Measurements from ENCODE around the gene PCED1B. TPM values are rescaled to one million over a fixed set of nuclear protein-coding genes. Genes with fewer than 3 reads are reported as not detected.

Gene PCED1B
- total RNA-seq, 1 experiment from 2014 or later, result 3.3 TPM

DNA sequence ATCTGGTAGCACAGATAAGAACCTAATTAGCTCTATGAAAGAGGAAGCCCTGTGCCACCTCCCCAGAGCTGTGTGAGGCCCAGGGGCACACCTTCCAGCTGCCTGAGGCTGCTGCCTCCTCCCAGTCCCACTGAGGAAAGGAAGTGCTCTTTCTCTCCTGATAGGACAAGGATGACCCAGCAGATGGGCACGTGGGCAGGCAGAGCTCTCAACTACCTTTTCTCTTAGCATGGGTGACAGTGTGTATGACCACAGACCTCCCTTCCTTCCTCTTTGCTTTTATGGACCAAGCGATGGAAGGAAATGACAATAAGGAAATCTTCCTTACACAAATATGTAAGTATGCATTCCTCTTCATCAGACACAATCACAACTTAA lies 127.9 kb downstream of the PCED1B start:
- Histone ChIP-seq H3K4me2 (ENCODE audit: insufficient read depth, insufficient read length, low read length) (no peak overlapping the region), H2BK20ac (ENCODE audit: low read depth, low read length, poor library complexity, severe bottlenecking) (no peak overlapping the region), H3K14ac (ENCODE audit: insufficient read depth, low read length) (no peak overlapping the region), H2AFZ (ENCODE audit: low read length) (no peak overlapping the region), H3K18ac (ENCODE audit: insufficient read length, low read depth, low read length) (no peak overlapping the region), H3K9ac (ENCODE audit: extremely low read depth, insufficient read length, low read length) (no peak overlapping the region), H4K5ac (ENCODE audit: insufficient read length, low read depth, low read length) (no peak overlapping the region), H3K27ac (ENCODE audit: insufficient read length, low read depth, low read length) (no peak overlapping the region), H4K91ac (ENCODE audit: insufficient read length, low read depth, low read length) (no peak overlapping the region), H3T11ph (ENCODE audit: low read length) (no peak overlapping the region), H3K23me2 (ENCODE audit: insufficient read length, low read depth, low read length, poor library complexity, severe bottlenecking) (no peaks in the 10 kb centered on the region), H2AK5ac (ENCODE audit: insufficient read length, low read length) (no peak overlapping the region), H3K9me3 (ENCODE audit: control insufficient read depth, low read depth, low read length) (no peaks in the 10 kb centered on the region), H3K79me1 (ENCODE audit: insufficient read depth, low read depth, low read length, poor library complexity, severe bottlenecking) (no peaks in the 10 kb centered on the region), H2BK5ac (ENCODE audit: insufficient read length, low read length) (no peak overlapping the region), H2BK12ac (ENCODE audit: insufficient read length, low read depth, low read length) (no peak overlapping the region), H3K27me3 (ENCODE audit: insufficient read depth, low read length) (no peaks in the 10 kb centered on the region), H3K4me1 (ENCODE audit: insufficient read depth, low read length) (peaks cover 7% of the 10 kb centered on the region), H4K8ac (replicated peaks; ENCODE audit: insufficient read length, low read depth, low read length) (no peak overlapping the region), H2BK15ac (ENCODE audit: low read depth, low read length) (no peak overlapping the region), H4K20me1 (ENCODE audit: control insufficient read depth, insufficient read depth, insufficient read length) (no peaks in the 10 kb centered on the region), H2BK120ac (ENCODE audit: low read depth, low read length, poor library complexity, severe bottlenecking) (no peak overlapping the region), H3K56ac (ENCODE audit: insufficient read length, low read depth, low read length) (no peak overlapping the region), H3K23ac (ENCODE audit: insufficient read length, low read depth, low read length) (no peak overlapping the region), H3K79me2 (ENCODE audit: insufficient read depth, low read length) (no peaks in the 10 kb centered on the region), H3K4ac (ENCODE audit: low read depth, low read length) (no peak overlapping the region)
- WGBS (ENCODE audit: extremely low coverage, insufficient read length, low lambda C conversion rate), result no CpG with 5 or more reads among the region's 2 CpGs
- H3K9me3 Mint-ChIP-seq, result peaks cover 0 to 5% of the 10 kb centered on the region in 2 experiments; a peak in 2 of 5 replicates
- no peak overlapping the region for H3K27ac Mint-ChIP-seq
- no peak for DNase-seq
- TF ChIP-seq, protein P1, sequence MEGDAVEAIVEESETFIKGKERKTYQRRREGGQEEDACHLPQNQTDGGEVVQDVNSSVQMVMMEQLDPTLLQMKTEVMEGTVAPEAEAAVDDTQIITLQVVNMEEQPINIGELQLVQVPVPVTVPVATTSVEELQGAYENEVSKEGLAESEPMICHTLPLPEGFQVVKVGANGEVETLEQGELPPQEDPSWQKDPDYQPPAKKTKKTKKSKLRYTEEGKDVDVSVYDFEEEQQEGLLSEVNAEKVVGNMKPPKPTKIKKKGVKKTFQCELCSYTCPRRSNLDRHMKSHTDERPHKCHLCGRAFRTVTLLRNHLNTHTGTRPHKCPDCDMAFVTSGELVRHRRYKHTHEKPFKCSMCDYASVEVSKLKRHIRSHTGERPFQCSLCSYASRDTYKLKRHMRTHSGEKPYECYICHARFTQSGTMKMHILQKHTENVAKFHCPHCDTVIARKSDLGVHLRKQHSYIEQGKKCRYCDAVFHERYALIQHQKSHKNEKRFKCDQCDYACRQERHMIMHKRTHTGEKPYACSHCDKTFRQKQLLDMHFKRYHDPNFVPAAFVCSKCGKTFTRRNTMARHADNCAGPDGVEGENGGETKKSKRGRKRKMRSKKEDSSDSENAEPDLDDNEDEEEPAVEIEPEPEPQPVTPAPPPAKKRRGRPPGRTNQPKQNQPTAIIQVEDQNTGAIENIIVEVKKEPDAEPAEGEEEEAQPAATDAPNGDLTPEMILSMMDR (conservative IDR thresholded peaks at IDR 0.05), result no peak
- no peaks in the 10 kb centered on the region for H3K27me3 Mint-ChIP-seq (ENCODE audit: low read depth)
- H3K4me3 Mint-ChIP-seq, result no peak overlapping the region
- peaks cover 0 to 3% (median 0%) of the 10 kb centered on the region in 3 experiments; a peak in 2 of 7 replicates for H3K36me3 Mint-ChIP-seq (ENCODE audit: insufficient read depth in 1 of 3, low read depth in 3 of 3)
- H3K4me1 Mint-ChIP-seq, result peaks cover 39 to 40% of the 10 kb centered on the region in 2 experiments
